ENCODE results near the gene PDE8A.

GRCh38 chr15:85128621-85129020, 147.0 kb downstream of the PDE8A start:
- no peak for TF ChIP-seq CTCF (IDR thresholded peaks at IDR 0.05; ENCODE audit: low read length)
- TF ChIP-seq EZH2phosphoT487 (IDR thresholded peaks at IDR 0.05; ENCODE audit: low read length), result no peak
